IMR-90 (cell line): ENCODE measurements around the gene MTA3.

Source experiments
- CEBPB ChIP-seq: IDR thresholded peaks from 2 replicates; pipeline ENCODE4 v1.6.1; 2012; ENCODE audit warnings: low read depth, low read length, improper control_type of control experiment
- CTCF ChIP-seq: conservative IDR thresholded peaks from 2 replicates; pipeline ENCODE4 v1.5.1; 2012; ENCODE audit warnings: mild to moderate bottlenecking, low read depth, low read length, improper control_type of control experiment
- FOS ChIP-seq: fragments of 150-350 bp; IDR thresholded peaks from 2 replicates; pipeline ENCODE4 v1.6.1; 2016; ENCODE audit warnings: low read depth, low read length
- MAFK ChIP-seq: IDR thresholded peaks from 2 replicates; pipeline ENCODE4 v1.6.1; 2012; ENCODE audit warnings: low read depth, low read length, improper control_type of control experiment
- MAZ ChIP-seq: IDR thresholded peaks from 2 replicates; pipeline ENCODE4 v1.6.1; 2012; ENCODE audit warnings: low read depth, mild to moderate bottlenecking, low read length, improper control_type of control experiment, moderate library complexity, borderline replicate concordance
- POLR2A ChIP-seq: IDR thresholded peaks from 2 replicates; pipeline ENCODE4 v1.6.1; 2012; ENCODE audit warnings: mild to moderate bottlenecking, low read depth, low read length
- RAD21 ChIP-seq: IDR thresholded peaks from 2 replicates; pipeline ENCODE4 v1.6.1; 2012; ENCODE audit warnings: low read length, improper control_type of control experiment
- RCOR1 ChIP-seq: IDR thresholded peaks from 2 replicates; pipeline ENCODE4 v1.6.1; 2012; ENCODE audit warnings: mild to moderate bottlenecking, low read length, improper control_type of control experiment; ENCODE audit not compliant: insufficient replicate concordance
- USF2 ChIP-seq: fragments of 150-350 bp; IDR thresholded peaks from 2 replicates; pipeline ENCODE4 v1.6.1; 2017; ENCODE audit warnings: mild to moderate bottlenecking, antibody characterized with exemption, low read length, low read depth

- TF ChIP-seq CTCF (no peak), MAZ (no peak), FOS (no peak), MAFK (no peak), RCOR1 (no peak), POLR2A (no peak), RAD21 (no peak), CEBPB (no peak), USF2 (no peak)
Measured at GRCh38 chr2:42562474-42563144, 5.8 kb upstream of the MTA3 start.
